ENCODE results near the gene MAP7.

DNA sequence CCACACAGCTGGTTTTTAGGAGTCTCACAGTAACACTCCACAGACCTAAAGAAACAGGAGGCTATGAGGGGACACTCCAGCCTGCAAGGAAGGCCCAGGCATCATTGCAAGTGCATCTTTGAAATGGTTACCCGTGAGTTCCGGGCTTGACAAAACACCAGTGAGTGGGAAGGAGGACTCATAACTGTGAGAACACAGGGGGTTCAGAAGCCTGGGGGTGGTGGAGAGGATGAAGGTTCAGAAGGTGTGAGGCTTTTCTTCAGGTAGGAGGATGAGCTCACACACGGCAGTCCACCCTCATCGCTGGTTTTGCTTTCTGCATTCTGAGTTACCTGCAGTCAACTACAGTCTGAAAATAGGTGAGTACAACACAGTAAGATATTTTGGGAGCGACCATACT is 39.9 kb downstream of the MAP7 start:
- TF ChIP-seq, protein P1, sequence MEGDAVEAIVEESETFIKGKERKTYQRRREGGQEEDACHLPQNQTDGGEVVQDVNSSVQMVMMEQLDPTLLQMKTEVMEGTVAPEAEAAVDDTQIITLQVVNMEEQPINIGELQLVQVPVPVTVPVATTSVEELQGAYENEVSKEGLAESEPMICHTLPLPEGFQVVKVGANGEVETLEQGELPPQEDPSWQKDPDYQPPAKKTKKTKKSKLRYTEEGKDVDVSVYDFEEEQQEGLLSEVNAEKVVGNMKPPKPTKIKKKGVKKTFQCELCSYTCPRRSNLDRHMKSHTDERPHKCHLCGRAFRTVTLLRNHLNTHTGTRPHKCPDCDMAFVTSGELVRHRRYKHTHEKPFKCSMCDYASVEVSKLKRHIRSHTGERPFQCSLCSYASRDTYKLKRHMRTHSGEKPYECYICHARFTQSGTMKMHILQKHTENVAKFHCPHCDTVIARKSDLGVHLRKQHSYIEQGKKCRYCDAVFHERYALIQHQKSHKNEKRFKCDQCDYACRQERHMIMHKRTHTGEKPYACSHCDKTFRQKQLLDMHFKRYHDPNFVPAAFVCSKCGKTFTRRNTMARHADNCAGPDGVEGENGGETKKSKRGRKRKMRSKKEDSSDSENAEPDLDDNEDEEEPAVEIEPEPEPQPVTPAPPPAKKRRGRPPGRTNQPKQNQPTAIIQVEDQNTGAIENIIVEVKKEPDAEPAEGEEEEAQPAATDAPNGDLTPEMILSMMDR (IDR thresholded peaks at IDR 0.05; ENCODE audit: low read depth, low read length), result no peak
- TF ChIP-seq EZH2phosphoT487 (IDR thresholded peaks at IDR 0.05; ENCODE audit: low read depth), result no peak

All from OCI-LY3 (cell line).